MM.1S (cell line): ENCODE data around the gene CTNNA2.

Experiments
- DNase-seq: peaks from one replicate; pipeline ENCODE4 v3.0.0-alpha.2; 2015
- H2AFZ ChIP-seq: fragments of 300-600 bp; sonication (generic); 2 replicates; pipeline ENCODE4 v1.6.0; 2016; ENCODE audit warnings: antibody characterized with exemption, low read length
- H3F3A ChIP-seq: fragments of 300-600 bp; sonication (generic); 2 replicates; pipeline ENCODE4 v1.6.1; 2016; ENCODE audit warnings: mild to moderate bottlenecking, antibody characterized with exemption, low read length, moderate library complexity, mixed read lengths; ENCODE audit not compliant: insufficient read depth
- H3K27ac ChIP-seq: fragments of 300-600 bp; sonication (generic); 2 replicates; pipeline ENCODE4 v1.5.1; 2016; ENCODE audit warnings: mild to moderate bottlenecking, low read length
- H3K27me3 ChIP-seq: fragments of 300-600 bp; sonication (generic); replicated peaks from 2 replicates; pipeline ENCODE4 v1.6.0; 2016; ENCODE audit warnings: low read length; ENCODE audit not compliant: insufficient read depth
- H3K36me3 ChIP-seq: fragments of 300-600 bp; sonication (generic); replicated peaks from 2 replicates; pipeline ENCODE4 v1.6.1; 2016; ENCODE audit warnings: mild to moderate bottlenecking, low read length, mixed read lengths; ENCODE audit not compliant: insufficient read depth
- H3K4me1 ChIP-seq: fragments of 300-600 bp; sonication (generic); 2 replicates; pipeline ENCODE4 v1.6.1; 2016; ENCODE audit warnings: low read length, mixed read lengths
- H3K4me2 ChIP-seq: fragments of 300-600 bp; sonication (generic); 2 replicates; pipeline ENCODE4 v1.6.0; 2016; ENCODE audit warnings: low read depth, low read length
- H3K4me3 ChIP-seq: fragments of 300-600 bp; sonication (generic); 2 replicates; pipeline ENCODE4 v1.5.1; 2016; ENCODE audit warnings: low read length, mixed read lengths
- H3K79me2 ChIP-seq: fragments of 300-600 bp; sonication (generic); 2 replicates; pipeline ENCODE4 v1.6.1; 2016; ENCODE audit warnings: mixed run types, low read length, mixed read lengths
- H3K9ac ChIP-seq: fragments of 300-600 bp; sonication (generic); 2 replicates; pipeline ENCODE4 v1.6.1; 2016; ENCODE audit warnings: low read length, mixed read lengths
- H3K9me2 ChIP-seq: fragments of 300-600 bp; sonication (generic); replicated peaks from 2 replicates; pipeline ENCODE4 v1.6.1; 2016; ENCODE audit warnings: mild to moderate bottlenecking, low read length, mixed read lengths; ENCODE audit not compliant: insufficient read depth
- H3K9me3 ChIP-seq: fragments of 300-600 bp; sonication (generic); replicated peaks from 2 replicates; pipeline ENCODE4 v1.6.1; 2016; ENCODE audit warnings: mild to moderate bottlenecking, low read length, mixed read lengths; ENCODE audit not compliant: insufficient read depth
- H4K20me1 ChIP-seq: fragments of 300-600 bp; sonication (generic); 2 replicates; pipeline ENCODE4 v1.6.1; 2016; ENCODE audit warnings: mild to moderate bottlenecking, low read length, moderate library complexity, mixed read lengths; ENCODE audit not compliant: insufficient read depth
- CTCF ChIP-seq: fragments of 300-600 bp; sonication (generic); IDR thresholded peaks from 2 replicates; pipeline ENCODE4 v1.5.1; 2016; ENCODE audit warnings: antibody characterized with exemption, low read length, mixed read lengths
- EZH2 ChIP-seq: fragments of 300-600 bp; sonication (generic); optimal IDR thresholded peaks from 2 replicates; pipeline ENCODE3; 2017; ENCODE audit warnings: low read depth, mild to moderate bottlenecking, antibody characterized with exemption, low read length, mixed read lengths
- EZH2phosphoT487 ChIP-seq: fragments of 300-600 bp; sonication (generic); IDR thresholded peaks from 2 replicates; pipeline ENCODE4 v1.6.1; 2018; ENCODE audit warnings: antibody characterized with exemption, low read length

Gene CTNNA2

GRCh38 chr2:79935771-79936657 is 423.2 kb downstream of the CTNNA2 start:
- peak; percentile 61 for DNase-seq
- TF ChIP-seq CTCF (peak; percentile 75), EZH2 (no peak)
- no peak overlapping the region for H3K27ac ChIP-seq
- peak overlapping the region; percentile 58 for H3K4me2 ChIP-seq
- peak overlapping the region; percentile 6 for H3K4me3 ChIP-seq
- H4K20me1 ChIP-seq: no peaks in the 10 kb centered on the region
- no peaks in the 10 kb centered on the region for H3K36me3 ChIP-seq
- no peaks in the 10 kb centered on the region for H3K79me2 ChIP-seq
- H2AFZ ChIP-seq: peak overlapping the region; percentile 37; the same call in 1 of the 2 replicates
- H3K9me3 ChIP-seq: no peaks in the 10 kb centered on the region
- no peaks in the 10 kb centered on the region for H3K9me2 ChIP-seq
- no peaks in the 10 kb centered on the region for H3F3A ChIP-seq
- H3K9ac ChIP-seq: no peak overlapping the region
- no peaks in the 10 kb centered on the region for H3K4me1 ChIP-seq
- no peaks in the 10 kb centered on the region for H3K27me3 ChIP-seq

GRCh38 chr2:79936715-79937114 is 423.9 kb downstream of the CTNNA2 start:
- no peak overlapping the region for H3K27ac ChIP-seq
- no peak overlapping the region for H3K9ac ChIP-seq
- no peaks in the 10 kb centered on the region for H3K36me3 ChIP-seq
- no peaks in the 10 kb centered on the region for H3K79me2 ChIP-seq
- no peak for TF ChIP-seq EZH2phosphoT487
- TF ChIP-seq CTCF: no peak
- no peak for TF ChIP-seq EZH2
- H3K4me2 ChIP-seq: peak overlapping the region; percentile 58; the same call in 1 of the 2 replicates
- H3K4me3 ChIP-seq: no peak overlapping the region
- no peaks in the 10 kb centered on the region for H3K9me3 ChIP-seq
- H3F3A ChIP-seq: no peaks in the 10 kb centered on the region
- no peaks in the 10 kb centered on the region for H3K4me1 ChIP-seq
- H3K9me2 ChIP-seq: no peaks in the 10 kb centered on the region
- no peaks in the 10 kb centered on the region for H4K20me1 ChIP-seq
- H2AFZ ChIP-seq: 0 out of 2 replicates have a peak overlapping the region, but pooled peaks have one; percentile 6
- H3K27me3 ChIP-seq: no peaks in the 10 kb centered on the region
- no peak for DNase-seq

- H3K36me3 ChIP-seq: no peaks in the 10 kb centered on the region
- H3K27ac ChIP-seq: no peak overlapping the region
- H3F3A ChIP-seq: no peaks in the 10 kb centered on the region
- TF ChIP-seq EZH2phosphoT487 (no peak), CTCF (no peak), EZH2 (no peak)
- no peaks in the 10 kb centered on the region for H3K9me2 ChIP-seq
- H3K27me3 ChIP-seq: no peaks in the 10 kb centered on the region
- H3K9ac ChIP-seq: no peak overlapping the region
- no peak for DNase-seq
- no peaks in the 10 kb centered on the region for H3K79me2 ChIP-seq
- no peak overlapping the region for H2AFZ ChIP-seq
- no peak overlapping the region for H3K4me2 ChIP-seq
- H3K4me3 ChIP-seq: no peak overlapping the region
- no peaks in the 10 kb centered on the region for H4K20me1 ChIP-seq
- no peaks in the 10 kb centered on the region for H3K9me3 ChIP-seq
- H3K4me1 ChIP-seq: no peaks in the 10 kb centered on the region
Observed at GRCh38 chr2:79938648-79939047, 425.8 kb downstream of the CTNNA2 start.
